HG03565 (cell line): ENCODE measurements around the gene SETBP1.

Experiments used
- ATAC-seq: cut with Tn5 transposase; IDR thresholded peaks from one replicate; pipeline ENCODE4 v1.9.1; 2021; ENCODE audit warnings: mild to moderate bottlenecking, moderate library complexity; ENCODE audit not compliant: unreplicated experiment

SETBP1 gene

GRCh38 chr18:44957025-44957424 is 276.3 kb downstream of the SETBP1 start:
- no peak for ATAC-seq

GRCh38 chr18:44957461-44957860 is 276.8 kb downstream of the SETBP1 start:
- ATAC-seq = no peak

DNA sequence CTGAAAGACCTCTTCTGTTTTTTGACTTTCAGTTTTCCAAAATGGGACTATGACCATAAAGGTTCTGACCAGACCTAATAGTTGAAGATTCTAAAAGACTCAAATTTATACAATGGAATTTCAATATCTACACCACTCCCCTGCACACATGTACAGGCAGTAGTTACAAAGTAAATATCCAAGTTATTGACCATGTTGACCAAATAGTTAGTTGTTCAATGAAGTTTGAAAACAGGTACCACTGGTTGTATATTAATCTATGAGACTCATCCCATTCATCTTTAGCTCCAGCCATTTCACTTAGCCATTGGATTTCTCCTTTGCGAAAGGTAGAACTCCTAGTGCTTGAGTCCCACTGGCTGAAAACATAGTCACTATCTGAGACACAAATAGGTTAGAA is 277.4 kb downstream of the SETBP1 start:
- ATAC-seq = no peak

- ATAC-seq = no peak
Observed at GRCh38 chr18:44958455-44958854, 277.8 kb downstream of the SETBP1 start.

GRCh38 chr18:44959013-44959412 is 278.3 kb downstream of the SETBP1 start:
- no peak for ATAC-seq

- ATAC-seq = no peak
Observed at GRCh38 chr18:44960580-44960979, 279.9 kb downstream of the SETBP1 start.

- ATAC-seq = no peak
Observed at GRCh38 chr18:44961288-44961995, 280.8 kb downstream of the SETBP1 start.

GRCh38 chr18:44967599-44967998 is 286.9 kb downstream of the SETBP1 start:
- ATAC-seq = no peak

- no peak for ATAC-seq
Observed at GRCh38 chr18:44968336-44968735, 287.6 kb downstream of the SETBP1 start.

- ATAC-seq = no peak
Observed at GRCh38 chr18:44969214-44969795, 288.6 kb downstream of the SETBP1 start.

DNA sequence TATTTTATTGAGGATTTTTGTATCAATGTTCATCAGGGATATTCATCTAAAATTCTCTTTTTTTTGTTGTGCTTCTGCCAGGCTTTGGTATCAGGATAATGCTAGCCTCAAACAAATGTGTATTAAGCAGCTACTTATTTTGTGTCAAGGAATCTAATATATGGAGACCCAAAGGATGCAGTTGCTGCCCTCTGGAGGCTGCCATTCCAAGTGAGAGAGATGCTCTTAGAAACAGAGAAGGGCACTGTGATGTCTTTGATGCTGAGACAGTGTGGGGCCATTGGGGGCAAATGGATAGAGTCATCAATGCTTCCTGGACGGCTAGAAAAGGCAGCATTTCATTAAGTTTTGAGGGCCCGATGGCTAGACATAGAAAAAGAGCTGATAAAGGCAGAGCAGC is 292.6 kb downstream of the SETBP1 start:
- ATAC-seq = no peak

- ATAC-seq = no peak
Observed at GRCh38 chr18:44974174-44974573, 293.5 kb downstream of the SETBP1 start.

GRCh38 chr18:44977856-44978255 is 297.2 kb downstream of the SETBP1 start:
- ATAC-seq = no peak

GRCh38 chr18:44979748-44980147 is 299.1 kb downstream of the SETBP1 start:
- ATAC-seq = no peak

GRCh38 chr18:44981121-44981520 is 300.4 kb downstream of the SETBP1 start:
- ATAC-seq = no peak

DNA sequence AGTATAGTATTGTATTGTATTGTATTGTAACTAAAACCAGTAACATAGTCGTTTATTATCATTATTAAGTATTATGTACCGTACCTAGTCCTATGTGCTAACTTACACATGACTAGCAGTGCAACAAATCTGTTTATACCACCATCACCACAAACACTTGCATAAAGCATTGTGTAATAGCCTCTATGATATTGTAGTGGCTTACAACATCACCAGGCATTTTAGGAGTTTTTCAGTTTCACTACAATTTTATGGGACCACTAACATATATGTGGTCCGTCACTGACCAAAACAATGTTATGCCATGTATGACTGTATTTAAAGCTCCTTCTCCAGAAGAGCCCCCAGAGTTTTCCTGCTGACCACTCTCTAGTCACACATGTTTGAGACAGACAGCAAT is 306.2 kb downstream of the SETBP1 start:
- ATAC-seq = no peak

DNA sequence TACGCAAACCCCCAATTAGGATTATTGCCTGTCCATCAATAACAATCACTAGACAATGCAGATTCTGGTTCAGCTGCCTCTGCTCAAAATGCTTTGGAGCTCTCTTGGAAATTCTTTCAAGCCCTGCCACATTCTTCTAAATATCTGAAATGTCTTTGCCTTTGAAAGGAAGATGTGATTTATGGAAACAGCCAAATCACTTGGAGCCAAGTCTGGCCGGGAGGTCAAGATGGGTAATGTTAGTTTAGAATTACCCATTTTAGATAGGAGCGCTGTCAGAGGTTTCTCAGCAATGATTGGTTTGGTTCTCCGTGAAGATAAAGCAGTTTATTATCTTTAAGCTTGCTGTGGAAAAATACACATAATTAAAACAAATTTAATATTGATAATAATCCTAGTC is 306.7 kb downstream of the SETBP1 start:
- ATAC-seq = no peak

DNA sequence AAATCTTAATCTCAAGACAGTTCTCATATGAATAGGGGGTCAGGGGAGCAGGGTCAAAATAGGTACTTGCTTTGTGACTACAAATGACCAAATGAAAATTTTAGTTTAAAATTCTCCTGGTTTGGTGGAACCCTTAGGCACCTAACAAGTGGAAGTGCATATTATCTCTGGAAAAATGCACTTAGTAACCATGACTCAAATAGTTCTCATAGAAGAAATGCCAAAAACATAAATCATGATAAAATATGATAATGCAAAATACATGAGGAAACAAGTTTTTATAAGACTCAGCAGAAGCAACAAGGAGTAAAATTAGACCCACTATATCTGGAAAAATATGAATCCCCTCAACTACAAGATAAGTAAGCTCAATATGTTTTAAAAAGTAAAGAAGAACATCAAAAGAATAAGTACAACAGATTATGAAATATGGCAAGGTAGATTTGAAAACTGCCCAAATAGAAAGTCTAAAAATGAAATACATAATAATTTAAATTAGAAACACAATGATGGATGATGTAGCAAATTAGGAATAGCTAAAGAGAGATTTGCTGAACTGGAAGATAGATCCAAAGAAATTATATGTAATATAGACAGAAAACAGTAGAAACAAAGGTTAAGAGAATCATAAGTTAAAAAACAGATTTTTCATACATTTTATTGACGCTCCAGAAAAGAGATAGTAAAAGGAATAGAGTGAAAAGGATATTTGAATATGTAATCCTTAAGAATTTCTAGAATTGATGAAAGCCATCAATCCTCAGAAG is 308.3 kb downstream of the SETBP1 start:
- ATAC-seq = no peak

- peak; percentile 80 for ATAC-seq
Observed at GRCh38 chr18:44996261-44996660, 315.6 kb downstream of the SETBP1 start.

DNA sequence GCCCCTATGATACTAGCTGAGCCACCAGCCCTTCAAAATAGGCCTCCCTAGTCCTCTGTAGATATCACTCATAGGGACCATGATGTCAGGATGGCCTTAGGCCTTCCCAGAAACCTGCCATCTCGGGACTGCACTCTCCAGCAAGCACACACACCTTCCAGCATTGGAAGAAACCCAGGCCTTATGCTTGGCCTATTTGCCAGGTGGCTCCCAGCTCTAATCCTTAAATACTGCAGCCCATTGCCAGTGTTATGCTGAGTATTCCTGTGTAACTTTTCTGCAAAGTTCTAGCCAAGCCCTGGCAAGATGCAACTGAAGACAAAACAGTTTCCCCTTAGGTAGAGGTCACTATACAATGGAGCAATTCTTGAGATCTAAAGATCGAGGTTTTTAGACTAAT is 316.5 kb downstream of the SETBP1 start:
- ATAC-seq = no peak

DNA sequence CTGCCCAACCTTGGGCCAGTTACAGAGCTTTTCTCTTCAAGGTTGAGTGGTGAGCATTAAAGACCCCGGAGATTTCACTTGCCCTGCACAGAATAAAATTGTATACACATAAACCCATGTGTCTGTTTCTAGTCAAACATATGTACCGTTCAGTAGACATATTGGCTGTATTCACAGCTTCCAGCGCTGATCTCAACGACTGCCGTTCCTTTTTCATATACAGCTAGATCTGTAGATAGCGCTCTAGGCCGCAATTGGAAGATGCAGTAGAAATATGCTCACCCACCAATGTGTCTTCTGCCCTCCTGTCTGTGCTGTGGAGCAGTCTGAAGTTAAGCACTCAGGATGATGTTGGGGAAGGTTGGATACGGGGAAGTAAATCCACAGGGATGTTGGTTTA is 317.7 kb downstream of the SETBP1 start:
- ATAC-seq = no peak

DNA sequence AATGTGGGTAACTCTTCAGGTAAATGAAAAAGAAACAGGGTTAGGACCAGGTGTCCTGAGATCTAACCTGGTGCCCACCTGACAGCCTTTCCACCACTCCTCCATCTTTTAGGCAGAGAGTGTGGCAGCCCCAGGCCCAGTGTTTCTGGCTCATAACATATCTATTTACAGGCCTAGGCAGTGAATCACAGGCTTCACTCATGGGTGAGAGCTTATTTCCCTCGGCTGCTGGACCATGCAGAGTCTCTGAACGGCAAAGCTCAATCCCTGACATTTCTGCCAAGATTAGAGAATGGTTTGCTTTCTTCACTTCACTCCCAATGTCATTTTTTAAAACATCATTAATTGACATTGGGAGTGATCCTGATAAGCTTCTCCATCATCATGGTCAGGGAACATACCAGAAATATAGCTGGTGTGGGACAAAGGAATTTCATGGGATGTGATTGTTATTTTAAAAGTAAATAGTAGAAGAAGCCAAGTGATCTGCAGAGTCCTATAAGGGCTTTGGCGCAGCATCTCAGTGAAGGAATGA is 323.9 kb downstream of the SETBP1 start:
- ATAC-seq = no peak
